ENCODE results near the gene FBXO48.

- TF ChIP-seq POLR2A (IDR thresholded peaks at IDR 0.05), result no peak
- no peak for TF ChIP-seq POLR2AphosphoS5 (IDR thresholded peaks at IDR 0.05)
Measured at GRCh38 chr2:68418419-68418818, 48.7 kb downstream of the FBXO48 start.
